Lung (tissue), 12 donors: ENCODE measurements around the gene DHRS4. TPM values are rescaled to one million over a fixed set of nuclear protein-coding genes. Genes with fewer than 3 reads are reported as not detected.
"Not testable (repeated sequence)": the region's sequence is repeated elsewhere in the genome, so short reads cannot be mapped to it uniquely, and the experiment has no call there.

Source experiments
- ATAC-seq: fragments of 200-7000 bp; cut with Tn5 transposase; one replicate; pipeline ENCODE4 v1.9.1; 2020; ENCODE audit warnings: moderate number of reproducible peaks; ENCODE audit not compliant: insufficient read depth, low FRiP score
- DNase-seq, 3 donors: peaks; one replicate each; pipeline ENCODE4 v3.0.0-alpha.2; 2013 to 2017
- H3K27ac ChIP-seq, 2 donors: one replicate each; pipeline ENCODE4 v1.5.1; 2013; ENCODE audit warnings: mild to moderate bottlenecking in 2 of 2, moderate library complexity in 2 of 2, control low read depth in 1 of 2, inconsistent platforms in 1 of 2, low read depth in 1 of 2, low read length in 1 of 2
- H3K27me3 ChIP-seq, 3 donors: one replicate each; pipeline ENCODE4 v1.5.1; 2013; ENCODE audit warnings: low read length in 2 of 3; ENCODE audit not compliant: control insufficient read depth in 3 of 3, insufficient read depth in 3 of 3
- H3K36me3 ChIP-seq, 4 donors: one replicate each; pipeline ENCODE4 v1.5.1; 2013; ENCODE audit warnings: low read length in 4 of 4, mild to moderate bottlenecking in 1 of 4, moderate library complexity in 1 of 4; ENCODE audit not compliant: control insufficient read depth in 4 of 4, insufficient read depth in 4 of 4
- H3K4me1 ChIP-seq, 5 donors: one replicate each; pipeline ENCODE4 v1.5.1; 2013; ENCODE audit warnings: low read length in 5 of 5, mild to moderate bottlenecking in 2 of 5, moderate library complexity in 1 of 5; ENCODE audit not compliant: control insufficient read depth in 5 of 5, insufficient read depth in 5 of 5
- H3K4me3 ChIP-seq: one replicate; pipeline ENCODE4 v1.5.1; 2013; ENCODE audit warnings: mild to moderate bottlenecking, control low read depth, moderate library complexity
- H3K9ac ChIP-seq, 2 donors: one replicate each; pipeline ENCODE4 v1.5.1; 2013; ENCODE audit warnings: low read length in 2 of 2, control low read depth in 1 of 2; ENCODE audit not compliant: insufficient read depth in 1 of 2
- H3K9me3 ChIP-seq, 4 donors: one replicate each; pipeline ENCODE4 v1.5.1; 2013; ENCODE audit warnings: low read length in 3 of 4, mild to moderate bottlenecking in 1 of 4, moderate library complexity in 1 of 4; ENCODE audit not compliant: control insufficient read depth in 4 of 4, insufficient read depth in 3 of 4
- CTCF ChIP-seq: IDR thresholded peaks from 2 replicates; pipeline ENCODE4 v1.5.1; 2012; ENCODE audit warnings: mild to moderate bottlenecking; ENCODE audit errors: control extremely low read depth, extremely low read depth
- WGBS, 2 donors: extraction: QIAGEN DNeasy Blood & Tissue Kit; methylation state at CpG; one replicate each; pipeline ENCODE4 v1.1.7; 2013; 5-methylcytosine and 5-hydroxymethylcytosine counted together
- polyA plus RNA-seq, 2 donors: library from polyadenylated mRNA; stranded (reverse); fragments of 200-250 nt; gene quantifications; one replicate each; pipeline ENCODE4 v1.2.1, GENCODE V29; 2013
- total RNA-seq, 2 donors: library from RNA; depleted of rRNA in 1 of 2; stranded (reverse); fragments of >200 nt in 1 of 2; gene quantifications; one replicate each; pipeline ENCODE4 v1.2.1, GENCODE V29; 2014 to 2021
- donor health status: control.
- donor health status: control.
- donor health status: Bipolar disorder and iron deficiency.
- donor health status: healthy.
- donor health status: DM: yes; HTN: yes; CAD: no.

Gene DHRS4
- total and polyA plus RNA-seq, 4 donors = 36.0 to 45.9 (median 41.2) TPM

- ATAC-seq (no peak), DNase-seq (no peak)
- Histone ChIP-seq H3K9me3 (no peaks in the 10 kb centered on the region), H3K4me1 (peaks cover 0 to 8% (median 4%) of the 10 kb centered on the region in 5 donors), H3K4me3 (no peak overlapping the region), H3K27ac (no peak overlapping the region), H3K36me3 (peaks cover 0 to 3% (median 0%) of the 10 kb centered on the region in 4 donors), H3K27me3 (no peaks in the 10 kb centered on the region), H3K9ac (no peak overlapping the region)
- 84 to 94% methylated on average over 6 of the region's 6 CpGs for WGBS, 2 donors
- no peak for TF ChIP-seq CTCF
These were observed 3.0 kb upstream of the DHRS4 start for GRCh38 chr14:23950411-23951135.

- H3K4me1 ChIP-seq, H3K27ac ChIP-seq, ATAC-seq, H3K27me3 ChIP-seq, H3K36me3 ChIP-seq, H3K4me3 ChIP-seq, H3K9ac ChIP-seq, DNase-seq, H3K9me3 ChIP-seq: not testable (repeated sequence)
- 92 to 96% methylated on average over 3 of the region's 3 CpGs for WGBS, 2 donors
These were observed 2.5 kb upstream of the DHRS4 start for GRCh38 chr14:23951136-23951466.

GRCh38 chr14:23951590-23952201, 1.9 kb upstream of the DHRS4 start:
- ATAC-seq (no peak), DNase-seq (peak in 2 of 3 donors; percentile 10 to 37)
- no peaks in the 10 kb centered on the region for H3K27me3 ChIP-seq
- peaks cover 0 to 3% (median 0%) of the 10 kb centered on the region in 4 donors for H3K36me3 ChIP-seq
- no peaks in the 10 kb centered on the region for H3K9me3 ChIP-seq
- WGBS, 2 donors = 70 to 72% methylated on average over 8 of the region's 8 CpGs
- no peak overlapping the region for H3K27ac ChIP-seq
- no peak overlapping the region for H3K9ac ChIP-seq
- H3K4me1 ChIP-seq = peaks cover 0 to 8% (median 4%) of the 10 kb centered on the region in 5 donors
- H3K4me3 ChIP-seq = no peak overlapping the region
- no peak for TF ChIP-seq CTCF

GRCh38 chr14:23953116-23953463, 480 bp upstream of the DHRS4 start:
- not testable (repeated sequence) for H3K27me3 ChIP-seq, H3K36me3 ChIP-seq, H3K9me3 ChIP-seq, H3K4me1 ChIP-seq, ATAC-seq
- Histone ChIP-seq H3K4me3 (peak overlapping the region; percentile 92), H3K9ac (peak overlapping the region in 1 of 2 donors; percentile 60), H3K27ac (peak overlapping the region; percentile 12 to 90)
- WGBS, 2 donors = 51 to 52% methylated on average over 6 of the region's 6 CpGs
- peak in 1 of 3 donors; percentile 13 for DNase-seq

GRCh38 chr14:23954279-23954614, 677 bp downstream of the DHRS4 start:
- Histone ChIP-seq H3K4me3 (peak overlapping the region; percentile 92), H3K9ac (peak overlapping the region in 1 of 2 donors; percentile 92), H3K27ac (peak overlapping the region; percentile 77 to 90)
- H3K4me1 ChIP-seq, ATAC-seq, H3K36me3 ChIP-seq, H3K27me3 ChIP-seq, H3K9me3 ChIP-seq, DNase-seq: not testable (repeated sequence)
- 16 to 18% methylated on average over 6 of the region's 6 CpGs for WGBS, 2 donors

GRCh38 chr14:23954965-23955364, 1.4 kb downstream of the DHRS4 start:
- peak overlapping the region in 1 of 2 donors; percentile 92 for H3K9ac ChIP-seq
- not testable (repeated sequence) for H3K27me3 ChIP-seq, H3K4me1 ChIP-seq, ATAC-seq, H3K27ac ChIP-seq, DNase-seq, H3K9me3 ChIP-seq, H3K36me3 ChIP-seq, H3K4me3 ChIP-seq
- WGBS, 2 donors = 76 to 81% methylated on average over 18 to 20 of the region's 20 CpGs

GRCh38 chr14:23955811-23956210, 2.2 kb downstream of the DHRS4 start:
- ATAC-seq, H3K4me3 ChIP-seq, H3K36me3 ChIP-seq, DNase-seq, H3K27me3 ChIP-seq, H3K27ac ChIP-seq, H3K9ac ChIP-seq, H3K9me3 ChIP-seq, H3K4me1 ChIP-seq: not testable (repeated sequence)
- WGBS, 2 donors = 92 to 97% methylated on average over 2 of the region's 2 CpGs
